Endodermal cell (in vitro differentiated cells): ENCODE results near the gene MRPL20. TPM values are rescaled to one million over a fixed set of nuclear protein-coding genes. Genes with fewer than 3 reads are reported as not detected.

Source experiments
- DNase-seq: peaks from one replicate; pipeline ENCODE4 v3.0.0-alpha.2; 2017
- H3K27ac ChIP-seq: 2 replicates; pipeline ENCODE4 v1.5.1; 2013; ENCODE audit warnings: mild to moderate bottlenecking, low read depth, low read length, moderate library complexity
- H3K27me3 ChIP-seq: 2 replicates; pipeline ENCODE4 v1.6.1; 2013; ENCODE audit warnings: mild to moderate bottlenecking, low read length, moderate library complexity; ENCODE audit not compliant: insufficient read depth, control insufficient read depth, poor library complexity, severe bottlenecking
- H3K36me3 ChIP-seq: 2 replicates; pipeline ENCODE4 v1.7.0; 2013; ENCODE audit warnings: mild to moderate bottlenecking, low read length, moderate library complexity; ENCODE audit not compliant: control insufficient read depth, insufficient read depth
- H3K4me1 ChIP-seq: one replicate; pipeline ENCODE4 v1.7.0; 2013; ENCODE audit warnings: low read length; ENCODE audit not compliant: control insufficient read depth, insufficient read depth
- H3K4me3 ChIP-seq: 2 replicates; pipeline ENCODE4 v1.5.1; 2013; ENCODE audit warnings: mild to moderate bottlenecking, low read length, moderate library complexity
- H3K9ac ChIP-seq: 2 replicates; pipeline ENCODE4 v1.6.1; 2013; ENCODE audit warnings: mild to moderate bottlenecking, low read length, moderate library complexity; ENCODE audit not compliant: poor library complexity, severe bottlenecking; ENCODE audit errors: extremely low read depth
- H3K9me3 ChIP-seq: 2 replicates; pipeline ENCODE4 v1.6.1; 2013; ENCODE audit warnings: mild to moderate bottlenecking, low read length, moderate library complexity; ENCODE audit not compliant: control insufficient read depth
- H3K27ac Mint-ChIP-seq: 2 replicates; pipeline ENCODE4 v1.8.0; 2020; ENCODE audit warnings: mixed read lengths
- H3K27me3 Mint-ChIP-seq: 2 replicates; pipeline ENCODE4 v1.8.0; 2021; ENCODE audit warnings: mild to moderate bottlenecking, mixed read lengths; ENCODE audit not compliant: insufficient read depth
- H3K36me3 Mint-ChIP-seq: 2 replicates; pipeline ENCODE4 v1.8.0; 2020; ENCODE audit warnings: low read depth, mixed read lengths
- H3K4me1 Mint-ChIP-seq: 2 replicates; pipeline ENCODE4 v1.8.0; 2020; ENCODE audit warnings: mixed read lengths
- H3K4me3 Mint-ChIP-seq: 2 replicates; pipeline ENCODE4 v1.8.0; 2020; ENCODE audit warnings: mild to moderate bottlenecking, moderate library complexity, mixed read lengths
- H3K9me3 Mint-ChIP-seq: 2 replicates; pipeline ENCODE4 v1.8.0; 2020; ENCODE audit warnings: mild to moderate bottlenecking, mixed read lengths
- CTCF ChIP-seq: fragments of 200-600 bp; sonication (generic); conservative IDR thresholded peaks from 2 replicates; pipeline ENCODE4 v1.5.0; 2021; ENCODE audit warnings: antibody characterized with exemption, mild to moderate bottlenecking
- WGBS, 2 experiments: methylation state at CpG; one replicate each; pipeline versions ENCODE4 v1.1.5 to v1.1.7; 2013; ENCODE audit warnings: missing lambda C conversion rate in 2 of 2, mixed read lengths in 1 of 2; ENCODE audit not compliant: insufficient coverage in 1 of 2, insufficient read length in 1 of 2; 5-methylcytosine and 5-hydroxymethylcytosine counted together
- total RNA-seq, 2 donors: library from RNA; stranded (reverse); fragmentation: NEBNext Ultra II Directional in 1 of 2; extraction: Animal tissue kit (Norgen Biotek cat#: 25700) in 1 of 2; gene quantifications; 2 replicates in 1 of 2; 3 replicates in 1 of 2; pipeline ENCODE4 v1.2.1, GENCODE V29; 2021

The MRPL20 gene
- total RNA-seq, 2 donors from 2014 or later: 109 to 129 TPM

- H3K27me3 ChIP-seq: no peaks in the 10 kb centered on the region
- peak overlapping the region; percentile 86 for H3K27ac Mint-ChIP-seq
- peaks cover 3% of the 10 kb centered on the region for H3K4me1 ChIP-seq
- peak; percentile 36 for TF ChIP-seq CTCF
- H3K36me3 Mint-ChIP-seq: no peaks in the 10 kb centered on the region
- H3K36me3 ChIP-seq: no peaks in the 10 kb centered on the region
- H3K4me3 ChIP-seq: no peak overlapping the region
- H3K9me3 Mint-ChIP-seq: no peaks in the 10 kb centered on the region
- H3K4me1 Mint-ChIP-seq: peaks cover 20% of the 10 kb centered on the region
- H3K9me3 ChIP-seq: peaks cover 14% of the 10 kb centered on the region
- H3K9ac ChIP-seq: no peak overlapping the region
- no peak overlapping the region for H3K4me3 Mint-ChIP-seq
- WGBS, 2 experiments: 51 to 55% methylated on average over 6 to 13 of the region's 13 CpGs
- peak overlapping the region; percentile 61 for H3K27ac ChIP-seq
- peak; percentile 82 for DNase-seq
- peaks cover 8% of the 10 kb centered on the region for H3K27me3 Mint-ChIP-seq
These were observed 45.1 kb downstream of the MRPL20 start for GRCh38 chr1:1361982-1362423.

DNA sequence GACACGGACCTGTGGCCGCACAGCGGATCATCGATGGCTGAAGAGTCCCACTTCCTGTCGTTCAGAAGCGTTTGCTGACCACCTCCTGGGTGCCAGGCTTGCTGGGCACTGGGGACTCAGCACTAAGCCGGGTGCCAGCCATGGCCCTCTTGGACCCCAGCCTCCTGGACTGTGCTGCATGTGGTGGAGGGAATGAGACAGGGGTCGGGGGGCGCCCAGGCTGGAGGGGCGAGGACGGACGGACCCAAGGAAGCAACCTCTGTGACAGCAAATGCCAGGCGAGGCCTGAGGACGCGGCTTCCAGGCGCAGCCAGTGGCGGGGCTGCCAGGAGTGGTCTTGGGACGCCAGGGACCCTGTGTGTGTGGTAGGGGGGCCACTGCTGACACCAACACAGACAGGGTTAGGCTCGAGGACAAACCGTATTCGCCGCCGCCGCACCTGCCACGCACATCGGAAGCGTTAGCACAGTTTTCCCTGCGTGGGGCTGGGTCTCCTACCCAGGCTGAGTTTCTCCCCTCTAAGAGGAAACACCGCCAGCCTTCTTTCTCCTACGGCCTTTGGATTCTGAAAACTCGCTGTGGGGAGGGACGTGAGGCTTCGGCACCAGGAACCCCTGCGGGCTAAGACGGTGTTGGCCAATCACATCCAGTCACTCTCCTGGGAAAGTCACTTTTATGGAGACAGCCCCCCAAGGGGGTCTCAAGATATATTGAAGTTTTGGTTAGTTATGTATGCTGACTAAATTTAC is 45.7 kb downstream of the MRPL20 start:
- Histone ChIP-seq H3K4me1 (peaks cover 3% of the 10 kb centered on the region), H3K4me3 (no peak overlapping the region), H3K27ac (peak overlapping the region; percentile 61), H3K27me3 (no peaks in the 10 kb centered on the region), H3K9me3 (peaks cover 8% of the 10 kb centered on the region), H3K9ac (no peak overlapping the region), H3K36me3 (no peaks in the 10 kb centered on the region)
- WGBS, 2 experiments: 72 to 80% methylated on average over 13 to 34 of the region's 35 CpGs
- H3K27me3 Mint-ChIP-seq: peaks cover 8% of the 10 kb centered on the region
- no peak for TF ChIP-seq CTCF
- no peaks in the 10 kb centered on the region for H3K9me3 Mint-ChIP-seq
- no peaks in the 10 kb centered on the region for H3K36me3 Mint-ChIP-seq
- peak overlapping the region; percentile 86 for H3K27ac Mint-ChIP-seq
- no peak overlapping the region for H3K4me3 Mint-ChIP-seq
- peak; percentile 53 for DNase-seq
- H3K4me1 Mint-ChIP-seq: peaks cover 20% of the 10 kb centered on the region

DNA sequence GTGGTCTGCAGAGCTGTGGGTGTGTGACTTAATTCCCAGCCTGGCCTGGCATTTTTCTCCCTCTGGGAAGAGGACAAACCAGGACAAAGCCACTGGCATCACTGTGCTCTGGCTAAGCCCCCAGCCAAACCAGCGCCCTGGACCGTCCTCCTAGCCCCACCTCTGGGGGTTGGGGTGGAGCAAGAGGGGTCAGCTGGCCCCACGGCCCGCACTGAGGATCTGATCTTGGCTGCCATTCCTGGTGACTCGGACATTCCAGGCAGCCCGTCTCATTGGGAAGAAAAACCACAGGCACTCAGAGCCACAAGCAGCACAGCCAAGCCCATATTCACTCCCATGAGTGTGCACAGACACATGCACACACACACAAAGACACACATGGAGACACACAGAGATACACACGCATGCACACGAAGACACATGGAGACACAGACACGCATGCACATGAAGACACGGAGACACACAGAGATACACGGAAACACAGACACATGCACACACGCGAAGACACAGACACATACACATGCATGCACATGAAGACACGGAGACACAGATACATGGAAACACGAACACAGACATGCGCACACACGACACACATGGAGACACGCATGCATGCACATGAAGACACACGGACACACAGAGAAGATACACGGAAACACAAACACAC is 46.5 kb downstream of the MRPL20 start:
- 89 to 90% methylated on average over 14 to 20 of the region's 20 CpGs for WGBS, 2 experiments
- TF ChIP-seq CTCF: no peak
- H3K4me3 ChIP-seq: no peak overlapping the region
- H3K9ac ChIP-seq: no peak overlapping the region
- H3K27me3 Mint-ChIP-seq: peaks cover 8% of the 10 kb centered on the region
- H3K9me3 Mint-ChIP-seq: no peaks in the 10 kb centered on the region
- H3K27ac ChIP-seq: no peak overlapping the region
- H3K27ac Mint-ChIP-seq: peak overlapping the region; percentile 39
- no peaks in the 10 kb centered on the region for H3K36me3 ChIP-seq
- peaks cover 20% of the 10 kb centered on the region for H3K4me1 Mint-ChIP-seq
- DNase-seq: peak; percentile 81
- no peak overlapping the region for H3K4me3 Mint-ChIP-seq
- no peaks in the 10 kb centered on the region for H3K36me3 Mint-ChIP-seq
- H3K4me1 ChIP-seq: peaks cover 3% of the 10 kb centered on the region
- no peaks in the 10 kb centered on the region for H3K27me3 ChIP-seq
- H3K9me3 ChIP-seq: no peaks in the 10 kb centered on the region
